Brain pericyte (primary cell): ENCODE results near the gene SBF1.
"Not testable (repeated sequence)": the region's sequence is repeated elsewhere in the genome, so short reads cannot be mapped to it uniquely, and the experiment has no call there.

Experiments used
- DNase-seq: peaks from one replicate; pipeline ENCODE4 v3.0.0-alpha.2; 2012; ENCODE audit warnings: low read depth, low spot score

SBF1 gene

DNA sequence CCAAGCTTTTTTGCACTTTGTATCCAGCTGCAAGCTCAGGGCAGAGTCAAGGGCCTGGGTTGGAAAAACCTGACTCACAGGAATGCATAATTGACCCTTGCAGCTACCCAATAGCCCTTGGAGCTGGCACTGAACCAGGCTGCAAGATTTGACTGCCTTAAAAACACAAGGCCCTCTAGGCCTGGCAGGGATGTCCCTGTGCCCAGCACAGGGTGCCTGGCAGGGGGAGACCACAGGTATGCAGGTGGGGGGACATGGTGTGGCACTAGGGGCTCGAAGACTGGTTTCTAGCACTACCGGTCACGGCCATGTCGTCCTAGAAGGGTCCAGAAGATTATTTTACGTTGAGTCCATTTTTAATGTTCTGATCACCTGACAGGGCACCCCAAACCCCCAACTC, 30.2 kb downstream of the SBF1 start:
- DNase-seq, result peak; percentile 21

DNA sequence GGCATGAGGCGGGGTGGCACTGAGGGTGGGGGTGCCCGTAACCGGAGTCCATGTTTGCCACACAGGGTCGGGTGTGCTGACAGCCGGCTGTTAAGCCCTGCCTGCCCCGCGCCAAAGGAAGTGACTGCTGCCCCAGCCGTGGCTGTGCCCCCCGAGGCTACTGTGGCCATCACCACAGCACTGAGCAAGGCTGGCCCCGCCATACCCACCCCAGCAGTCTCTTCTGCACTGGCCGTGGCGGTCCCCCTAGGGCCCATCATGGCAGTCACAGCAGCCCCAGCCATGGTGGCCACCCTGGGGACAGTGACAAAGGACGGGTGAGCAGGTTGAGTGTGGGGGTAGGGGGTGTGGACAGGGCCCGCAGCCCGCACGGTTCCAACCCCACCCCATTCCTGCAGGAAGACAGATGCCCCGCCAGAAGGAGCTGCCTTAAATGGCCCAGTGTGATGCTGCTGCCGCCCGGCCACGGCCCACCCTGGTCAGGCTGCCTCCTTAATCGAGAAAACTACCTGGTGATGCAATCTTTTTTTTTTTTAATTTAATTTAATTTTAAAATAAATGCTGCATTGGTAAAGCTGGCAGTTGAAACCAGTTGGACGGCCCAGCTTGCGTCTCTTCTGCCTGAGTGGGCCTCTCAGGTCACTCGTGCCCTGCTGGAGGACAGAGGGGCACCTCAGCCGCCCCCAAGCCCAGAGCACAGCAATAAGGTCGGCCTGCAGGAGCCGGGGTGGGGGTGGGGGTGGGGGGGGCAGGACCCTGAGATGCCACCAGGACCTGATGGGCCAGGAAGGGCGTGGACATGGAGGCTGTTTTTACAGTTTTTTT, 30.8 kb downstream of the SBF1 start:
- DNase-seq, result no peak

GRCh38 chr22:50443197-50443596, 31.6 kb downstream of the SBF1 start:
- DNase-seq, result no peak

GRCh38 chr22:50441428-50441993, 33.3 kb downstream of the SBF1 start:
- DNase-seq, result no peak

GRCh38 chr22:50440544-50441249, 34.1 kb downstream of the SBF1 start:
- DNase-seq, result no peak

DNA sequence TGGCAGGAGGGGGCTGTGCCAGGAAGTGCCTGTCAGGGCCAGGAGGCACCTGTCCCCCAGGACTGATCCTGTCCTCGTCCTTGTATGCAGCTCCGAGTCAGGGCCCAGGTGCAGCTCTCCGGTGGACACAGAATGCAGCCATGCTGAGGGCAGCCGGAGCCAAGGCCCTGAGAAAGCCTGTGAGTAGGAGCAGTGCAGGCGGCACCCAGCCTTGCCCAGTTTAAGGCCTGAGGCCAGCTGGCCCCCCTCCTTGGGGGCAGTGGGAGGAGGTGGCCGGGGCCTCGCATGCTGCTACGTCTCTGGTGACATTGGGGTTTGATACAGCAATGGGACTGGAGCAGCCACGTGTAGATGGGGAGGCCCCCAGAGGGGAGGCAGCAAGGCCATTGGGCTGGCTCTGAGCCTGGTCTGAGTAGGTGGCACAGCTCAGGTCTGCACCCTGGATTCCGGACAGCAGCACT, 34.9 kb downstream of the SBF1 start:
- DNase-seq, result no peak

DNA sequence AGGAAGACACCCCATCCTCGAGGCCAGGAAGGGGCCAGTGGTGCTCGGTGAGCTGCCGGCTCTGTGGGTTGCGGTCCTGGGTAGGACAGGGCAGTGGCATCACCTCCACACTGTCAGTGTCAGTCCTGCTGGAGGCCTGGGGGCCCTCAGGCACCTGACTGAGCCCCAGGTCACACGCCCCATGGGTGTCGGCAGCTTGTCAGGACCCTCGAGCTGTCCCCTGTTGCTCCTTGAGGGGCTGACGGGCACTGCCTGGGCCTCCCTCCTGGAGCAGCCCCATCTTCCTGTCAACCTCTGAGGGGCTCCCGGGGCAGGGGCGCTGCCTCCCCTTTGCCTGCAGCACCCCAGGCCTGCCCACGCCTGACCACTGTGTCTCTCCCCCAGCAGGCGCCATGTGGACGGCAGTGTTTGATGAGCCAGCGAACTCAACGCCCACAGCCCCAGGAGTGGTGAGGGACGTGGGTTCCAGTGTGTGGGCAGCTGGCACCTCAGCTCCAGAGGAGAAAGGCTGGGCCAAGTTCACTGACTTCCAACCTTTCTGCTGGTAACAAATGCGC, 35.4 kb downstream of the SBF1 start:
- DNase-seq, result no peak

- DNase-seq, result no peak
Observed at GRCh38 chr22:50438305-50439275, 36.2 kb downstream of the SBF1 start.

- DNase-seq, result no peak
Observed at GRCh38 chr22:50437511-50438304, 37.1 kb downstream of the SBF1 start.

DNA sequence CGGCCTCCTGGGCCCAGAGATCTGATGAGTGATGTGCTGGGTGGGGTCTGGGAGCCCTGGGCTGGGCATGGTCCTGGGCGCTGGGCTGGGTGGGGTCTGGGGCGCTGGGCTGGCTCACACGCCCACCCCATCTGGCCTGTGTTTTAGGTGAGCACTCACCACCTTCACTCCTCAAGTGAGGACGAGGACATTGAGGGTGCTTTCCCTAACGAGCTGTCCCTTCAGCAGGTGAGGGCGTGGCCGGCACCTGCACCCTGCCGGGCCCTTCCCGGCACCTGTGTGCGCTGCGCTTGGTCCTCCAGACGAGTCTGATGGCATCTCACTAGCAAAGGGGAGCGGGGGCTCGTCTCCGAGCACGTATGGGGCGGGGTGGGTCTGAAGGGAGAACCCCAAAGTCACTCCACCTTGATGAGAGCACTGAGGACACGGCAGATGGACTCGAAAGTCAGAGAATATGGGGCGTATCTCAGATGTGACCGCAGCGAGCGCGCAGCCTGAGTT, 37.9 kb downstream of the SBF1 start:
- DNase-seq, result no peak

DNA sequence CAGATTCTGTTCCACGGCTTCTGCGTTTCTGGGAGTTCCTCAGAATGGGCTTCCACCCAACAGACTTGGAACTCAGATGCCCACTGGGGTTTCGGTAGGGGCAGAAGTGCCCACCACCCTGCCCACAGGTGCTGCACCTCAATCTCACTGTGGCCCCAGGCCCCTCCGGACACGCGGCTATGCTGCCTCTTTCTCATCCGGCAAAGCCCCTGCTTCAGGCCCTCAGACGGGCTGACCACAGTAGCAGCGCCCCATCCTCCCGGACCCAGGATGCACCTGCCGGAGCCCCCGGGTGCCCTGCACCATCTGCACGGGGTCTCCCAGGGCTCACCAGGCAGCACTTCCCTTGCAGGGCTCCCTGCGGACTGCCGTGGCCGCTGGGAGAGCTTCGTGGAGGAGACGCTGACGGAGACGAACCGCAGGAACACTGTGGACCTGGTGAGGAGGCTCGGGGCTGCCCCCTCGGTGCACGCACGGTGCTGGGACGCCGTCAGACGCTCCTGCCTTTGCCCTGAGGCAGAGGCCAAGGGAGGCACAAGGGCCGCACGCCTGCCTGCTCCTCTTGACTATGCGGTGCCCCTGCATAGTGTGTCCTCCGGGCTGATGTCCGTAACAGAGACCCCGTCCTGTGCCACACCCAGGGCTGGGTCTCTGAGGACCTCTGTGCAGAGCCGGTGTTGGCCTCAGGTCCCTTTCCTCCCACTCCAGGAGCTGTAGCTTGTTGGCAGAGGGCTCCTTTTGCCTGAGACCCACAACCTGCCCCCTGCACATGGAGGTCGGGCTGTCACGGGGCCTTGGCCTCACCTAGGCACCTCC, 38.6 kb downstream of the SBF1 start:
- no peak for DNase-seq

- DNase-seq, result no peak
Observed at GRCh38 chr22:50435291-50436014, 39.4 kb downstream of the SBF1 start.

- no peak for DNase-seq
Observed at GRCh38 chr22:50434849-50435248, 40.0 kb downstream of the SBF1 start.

GRCh38 chr22:50432877-50433510, 41.8 kb downstream of the SBF1 start:
- DNase-seq, result not testable (repeated sequence)

GRCh38 chr22:50432131-50432876, 42.5 kb downstream of the SBF1 start:
- DNase-seq, result no peak

DNA sequence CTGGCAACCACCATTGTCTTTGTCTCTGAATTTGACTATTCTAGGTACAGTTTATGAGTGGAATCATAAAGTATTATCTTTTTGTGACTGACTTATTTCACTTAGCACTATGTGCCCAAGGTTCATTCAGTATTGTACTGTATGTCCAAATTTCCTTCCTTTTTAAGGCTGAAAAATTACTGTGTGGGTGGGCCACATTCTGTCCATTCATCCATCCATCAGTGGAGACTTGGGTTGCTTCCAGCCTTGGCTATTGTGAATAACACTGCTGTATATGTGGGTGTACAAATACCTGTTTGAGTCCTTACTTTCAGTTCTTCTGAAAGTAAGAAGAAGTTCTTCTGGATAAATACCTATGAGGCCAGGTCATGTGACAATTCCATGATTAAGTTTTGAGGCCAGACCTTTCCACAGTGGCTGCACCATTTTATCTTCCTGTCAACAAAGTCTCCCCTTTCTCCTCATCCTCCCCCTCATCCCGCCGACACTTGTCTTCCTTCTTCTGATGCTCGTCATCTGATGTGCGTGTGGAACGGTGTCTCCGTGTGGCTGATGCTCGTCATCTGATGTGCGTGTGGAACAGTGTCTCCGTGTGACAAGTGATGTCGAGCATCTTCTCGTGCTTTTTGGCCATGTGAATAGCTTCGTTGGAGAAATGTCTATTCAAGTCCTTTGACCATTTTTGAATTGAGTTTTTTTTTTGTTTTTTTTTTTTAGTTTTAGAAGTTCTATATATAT, 49.5 kb downstream of the SBF1 start:
- DNase-seq, result no peak

- DNase-seq, result no peak
Observed at GRCh38 chr22:50423956-50424355, 50.9 kb downstream of the SBF1 start.
